Measurements from ENCODE around the gene HLA-DOA. TPM values are rescaled to one million over a fixed set of nuclear protein-coding genes. Genes with fewer than 3 reads are reported as not detected.

HLA-DOA gene
- total RNA-seq, 4 donors from 2014 or later: 2.1 to 10.9 (median 6.1) TPM

- no peak for TF ChIP-seq CTCF (IDR thresholded peaks at IDR 0.05; ENCODE audit: low read depth)
Measured at GRCh38 chr6:33000055-33000454, 9.3 kb downstream of the HLA-DOA start.

GRCh38 chr6:32995448-32995847, 13.9 kb downstream of the HLA-DOA start:
- TF ChIP-seq CTCF (IDR thresholded peaks at IDR 0.05; ENCODE audit: low read depth): no peak

- no peak for TF ChIP-seq CTCF (IDR thresholded peaks at IDR 0.05; ENCODE audit: low read depth)
Measured at GRCh38 chr6:32993363-32993973, 15.9 kb downstream of the HLA-DOA start.

- no peak for TF ChIP-seq CTCF (IDR thresholded peaks at IDR 0.05; ENCODE audit: low read depth)
Measured at GRCh38 chr6:32991972-32992371, 17.4 kb downstream of the HLA-DOA start.

GRCh38 chr6:32989368-32989767, 20.0 kb downstream of the HLA-DOA start:
- no peak for TF ChIP-seq CTCF (IDR thresholded peaks at IDR 0.05; ENCODE audit: low read depth)

- no peak for TF ChIP-seq CTCF (IDR thresholded peaks at IDR 0.05; ENCODE audit: low read depth)
Measured at GRCh38 chr6:32984622-32985389, 24.6 kb downstream of the HLA-DOA start.

GRCh38 chr6:32983964-32984621, 25.3 kb downstream of the HLA-DOA start:
- no peak for TF ChIP-seq CTCF (IDR thresholded peaks at IDR 0.05; ENCODE audit: low read depth)

Measured in subcutaneous adipose tissue (tissue), 4 donors.